ENCODE results near the gene CCDC3. TPM values are rescaled to one million over a fixed set of nuclear protein-coding genes. Genes with fewer than 3 reads are reported as not detected.

Gene CCDC3
- total and polyA plus RNA-seq, 2 of the 4 experiments (the other 2 are of a cell fraction): 0.29 to 0.36 TPM

GRCh38 chr10:12854988-12855387 lies 146.5 kb downstream of the CCDC3 start:
- Histone ChIP-seq H2AFZ (replicated peaks; ENCODE audit: low read length, poor library complexity) (no peak overlapping the region), H2BK15ac (ENCODE audit: low read depth, low read length) (no peak overlapping the region), H3K9me3 (ENCODE audit: control insufficient read depth, insufficient read depth, low read length) (no peaks in the 10 kb centered on the region; the same call in 1 of the 2 replicates), H3K27me3 (ENCODE audit: control insufficient read depth, insufficient read depth, low read length) (peaks cover 8% of the 10 kb centered on the region), H3K23ac (ENCODE audit: low read depth, low read length) (no peak overlapping the region), H3K36me3 (ENCODE audit: control insufficient read depth, insufficient read depth, low read length) (no peaks in the 10 kb centered on the region), H4K91ac (ENCODE audit: insufficient read depth, low read depth, low read length) (no peak overlapping the region), H2AK5ac (ENCODE audit: low read depth, low read length) (no peak overlapping the region), H2BK20ac (ENCODE audit: low read depth, low read length) (no peak overlapping the region), H3K79me1 (ENCODE audit: low read depth in 1 of 2, low read length in 2 of 2) (no peaks in the 10 kb centered on the region), H3K4me1 (ENCODE audit: control insufficient read depth, insufficient read depth, low read length) (no peaks in the 10 kb centered on the region; the same call in 1 of the 2 replicates), H3K4me2 (ENCODE audit: low read depth, low read length) (no peak overlapping the region), H3K18ac (ENCODE audit: low read depth, low read length) (no peak overlapping the region), H3K14ac (replicated peaks; ENCODE audit: low read depth, low read length) (no peak overlapping the region), H4K8ac (ENCODE audit: low read depth in 2 of 2, low read length in 2 of 2) (no peak overlapping the region), H3K9me1 (ENCODE audit: insufficient read depth, low read length) (no peaks in the 10 kb centered on the region), H3K4ac (ENCODE audit: low read depth, low read length) (no peak overlapping the region), H3K56ac (ENCODE audit: extremely low read depth, insufficient read depth, low read length) (no peak overlapping the region), H3K9ac (ENCODE audit: low read depth, low read length) (no peak overlapping the region), H2BK5ac (ENCODE audit: low read depth, low read length, poor library complexity, severe bottlenecking) (no peak overlapping the region), H4K5ac (ENCODE audit: low read depth, low read length) (no peak overlapping the region), H4K20me1 (ENCODE audit: insufficient read depth, low read length) (no peaks in the 10 kb centered on the region), H2BK120ac (ENCODE audit: low read depth, low read length) (no peak overlapping the region), H2AK9ac (replicated peaks; ENCODE audit: low read depth, low read length, poor library complexity) (no peak overlapping the region), H3K4me3 (ENCODE audit: insufficient read depth, low read depth, low read length) (no peak overlapping the region), H3K27ac (ENCODE audit: insufficient read depth, low read length) (no peak overlapping the region)
- ChIA-PET CTCF (no interaction called here), POLR2A (ENCODE audit: unreplicated experiment) (no interaction called here)
- no peak for ATAC-seq (ENCODE audit: low read depth)
- intact Hi-C loops (cut with micrococcal nuclease): no loop called here
- no peak for DNase-seq
- WGBS, 2 experiments (ENCODE audit: extremely low coverage in 2 of 2, insufficient read length in 1 of 2): no CpG with 5 or more reads among the region's 2 CpGs
- no peak for TF ChIP-seq BHLHE40 (IDR thresholded peaks at IDR 0.05; ENCODE audit: low read depth, low read length)
- no peak for TF ChIP-seq CHD1 (IDR thresholded peaks at IDR 0.05; ENCODE audit: low read depth, low read length)
- TF ChIP-seq ELK1 (IDR thresholded peaks at IDR 0.05; ENCODE audit: borderline replicate concordance, low read depth, low read length): no peak
- TF ChIP-seq RCOR1 (IDR thresholded peaks at IDR 0.05; ENCODE audit: insufficient replicate concordance, low read length): no peak
- TF ChIP-seq MAFK (IDR thresholded peaks at IDR 0.05; ENCODE audit: low read depth, low read length): no peak
- no peak for TF ChIP-seq RFX5 (IDR thresholded peaks at IDR 0.05; ENCODE audit: low read depth, low read length)
- no peak for TF ChIP-seq FOS (IDR thresholded peaks at IDR 0.05; ENCODE audit: low read depth, low read length)
- no peak for TF ChIP-seq CTCF (conservative IDR thresholded peaks at IDR 0.05; ENCODE audit: low read depth, low read length)
- no peak for TF ChIP-seq RAD21 (IDR thresholded peaks at IDR 0.05; ENCODE audit: low read length)
- TF ChIP-seq MAZ (IDR thresholded peaks at IDR 0.05; ENCODE audit: borderline replicate concordance, low read depth, low read length): no peak
- TF ChIP-seq, protein P1, sequence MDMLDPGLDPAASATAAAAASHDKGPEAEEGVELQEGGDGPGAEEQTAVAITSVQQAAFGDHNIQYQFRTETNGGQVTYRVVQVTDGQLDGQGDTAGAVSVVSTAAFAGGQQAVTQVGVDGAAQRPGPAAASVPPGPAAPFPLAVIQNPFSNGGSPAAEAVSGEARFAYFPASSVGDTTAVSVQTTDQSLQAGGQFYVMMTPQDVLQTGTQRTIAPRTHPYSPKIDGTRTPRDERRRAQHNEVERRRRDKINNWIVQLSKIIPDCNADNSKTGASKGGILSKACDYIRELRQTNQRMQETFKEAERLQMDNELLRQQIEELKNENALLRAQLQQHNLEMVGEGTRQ (IDR thresholded peaks at IDR 0.05; ENCODE audit: low read depth, low read length): no peak
- TF ChIP-seq NFE2L2 (IDR thresholded peaks at IDR 0.05; ENCODE audit: low read depth, low read length): no peak
- dilution Hi-C loops (cut with HindIII; ENCODE audit: low sequenced_read_pairs, unreplicated experiment): no loop called here
- in situ Hi-C loops (cut with MboI; ENCODE audit: low sequenced_read_pairs): no loop called here
- BruUV-seq (replicated peaks): no TSS peak
